HepG2 (cell line): ENCODE measurements around the gene ACD. TPM values are rescaled to one million over a fixed set of nuclear protein-coding genes. Genes with fewer than 3 reads are reported as not detected.
A peak's percentile ranks its signal among the peaks of the same experiment; 100 is the strongest.

Experiments used
- BCL6 ChIP-seq: IDR thresholded peaks from 2 replicates; pipeline ENCODE4 v1.6.1; 2016; ENCODE audit warnings: missing genetic modification reagents, missing compliant biosample characterization
- DNMT1 ChIP-seq: sonication (generic); formaldehyde crosslinking; IDR thresholded peaks from 2 replicates; pipeline ENCODE4 v1.5.1; 2020; ENCODE audit warnings: mild to moderate bottlenecking, missing genetic modification reagents
- KDM5B ChIP-seq: sonication (generic); formaldehyde crosslinking; IDR thresholded peaks from 2 replicates; pipeline ENCODE4 v1.4.0; 2020; ENCODE audit warnings: missing genetic modification reagents, mild to moderate bottlenecking, borderline replicate concordance
- PHF5A ChIP-seq: IDR thresholded peaks from one replicate; pipeline ENCODE4 v1.6.1; 2018; ENCODE audit warnings: low read depth, missing genetic modification reagents; ENCODE audit not compliant: unreplicated experiment
- RBAK ChIP-seq: sonication (generic); formaldehyde crosslinking; IDR thresholded peaks from 2 replicates; pipeline ENCODE4 v1.5.1; 2020; ENCODE audit warnings: mild to moderate bottlenecking, missing genetic modification reagents
- RFX1 ChIP-seq: fragments of 450-650 bp; IDR thresholded peaks from 2 replicates; pipeline ENCODE4 v1.6.1; 2017
- SIX1 ChIP-seq: sonication (generic); formaldehyde crosslinking; IDR thresholded peaks from 2 replicates; pipeline ENCODE4 v1.4.0; 2020; ENCODE audit warnings: missing genetic modification reagents, borderline replicate concordance
- ZFP90 ChIP-seq: sonication (generic); formaldehyde crosslinking; IDR thresholded peaks from 2 replicates; pipeline ENCODE4 v1.8.0; 2022; ENCODE audit warnings: missing genetic modification reagents, mild to moderate bottlenecking, inconsistent platforms, borderline replicate concordance
- ZNF24 ChIP-seq: fragments of 450-650 bp; IDR thresholded peaks from 2 replicates; pipeline ENCODE4 v1.6.1; 2017; ENCODE audit warnings: antibody characterized with exemption, mild to moderate bottlenecking
- ZNF337 ChIP-seq: sonication (generic); formaldehyde crosslinking; IDR thresholded peaks from 2 replicates; pipeline ENCODE4 v1.5.1; 2020; ENCODE audit warnings: missing genetic modification reagents, low read depth, mild to moderate bottlenecking, borderline replicate concordance
- ZNF432 ChIP-seq: sonication (generic); formaldehyde crosslinking; IDR thresholded peaks from 2 replicates; pipeline ENCODE4 v1.5.0; 2020; ENCODE audit warnings: missing genetic modification reagents, mild to moderate bottlenecking, borderline replicate concordance
- ZNF619 ChIP-seq: sonication (generic); formaldehyde crosslinking; IDR thresholded peaks from 2 replicates; pipeline ENCODE4 v1.4.0; 2020; ENCODE audit warnings: mild to moderate bottlenecking, missing genetic modification reagents
- ZZZ3 ChIP-seq: sonication (generic); formaldehyde crosslinking; IDR thresholded peaks from 2 replicates; pipeline ENCODE4 v1.4.0; 2020; ENCODE audit warnings: missing genetic modification reagents, mild to moderate bottlenecking, borderline replicate concordance
- polyA plus RNA-seq, 8 experiments: library from polyadenylated mRNA; depleted of rRNA in 3 of 8; stranded (reverse) in 7 of 8; unstranded in 1 of 8; fragments of >200 nt; fragmentation: Illumina TruSeq in 4 of 8; extraction: Trizol in 4 of 8; gene quantifications; 2 replicates each; pipeline versions ENCODE4 v1.2.1 to v1.2.3, GENCODE V29; 2011 to 2016; ENCODE audit warnings: low read depth in 4 of 8, missing spikeins in 1 of 8, mixed read lengths in 1 of 8; ENCODE audit not compliant: insufficient read depth in 1 of 8
- total RNA-seq, 5 experiments: library from RNA; depleted of rRNA; stranded (reverse); fragments of >200 nt; fragmentation: Illumina TruSeq; extraction: Trizol; gene quantifications; 2 replicates each; pipeline ENCODE4 v1.2.3, GENCODE V29; 2016; ENCODE audit warnings: low read depth in 1 of 5
- TF ChIP-seq, protein P1 (sequence below), 2 experiments: fragments of 450-650 bp in 1 of 2; sonication (generic) in 1 of 2; formaldehyde crosslinking; IDR thresholded peaks; 2 replicates each; pipeline versions ENCODE4 v1.5.0 to v1.8.0; 2020 to 2022; ENCODE audit warnings: mild to moderate bottlenecking in 1 of 2, missing genetic modification reagents in 1 of 2
- TF ChIP-seq, protein P2 (sequence below): IDR thresholded peaks from 2 replicates; pipeline ENCODE4 v1.6.1; 2016
- TF ChIP-seq, protein P3 (sequence below): sonication (generic); formaldehyde crosslinking; IDR thresholded peaks from 2 replicates; pipeline ENCODE4 v1.4.0; 2020; ENCODE audit warnings: missing genetic modification reagents
- TF ChIP-seq, protein P4 (sequence below): IDR thresholded peaks from 2 replicates; pipeline ENCODE4 v1.6.1; 2016; ENCODE audit warnings: low read depth, borderline replicate concordance
- TF ChIP-seq, protein P5 (sequence below): IDR thresholded peaks from 2 replicates; pipeline ENCODE4 v1.6.1; 2012; ENCODE audit warnings: inconsistent platforms
- TF ChIP-seq, protein P6 (sequence below): sonication (generic); formaldehyde crosslinking; IDR thresholded peaks from 2 replicates; pipeline ENCODE4 v1.4.0; 2020; ENCODE audit warnings: missing genetic modification reagents, borderline replicate concordance

The ACD gene
- total and polyA plus RNA-seq, 2 of the 13 experiments (the other 11 are each of a cell fraction or from before 2014, with no cell fraction given) = 32.6 to 38.3 TPM

DNA sequence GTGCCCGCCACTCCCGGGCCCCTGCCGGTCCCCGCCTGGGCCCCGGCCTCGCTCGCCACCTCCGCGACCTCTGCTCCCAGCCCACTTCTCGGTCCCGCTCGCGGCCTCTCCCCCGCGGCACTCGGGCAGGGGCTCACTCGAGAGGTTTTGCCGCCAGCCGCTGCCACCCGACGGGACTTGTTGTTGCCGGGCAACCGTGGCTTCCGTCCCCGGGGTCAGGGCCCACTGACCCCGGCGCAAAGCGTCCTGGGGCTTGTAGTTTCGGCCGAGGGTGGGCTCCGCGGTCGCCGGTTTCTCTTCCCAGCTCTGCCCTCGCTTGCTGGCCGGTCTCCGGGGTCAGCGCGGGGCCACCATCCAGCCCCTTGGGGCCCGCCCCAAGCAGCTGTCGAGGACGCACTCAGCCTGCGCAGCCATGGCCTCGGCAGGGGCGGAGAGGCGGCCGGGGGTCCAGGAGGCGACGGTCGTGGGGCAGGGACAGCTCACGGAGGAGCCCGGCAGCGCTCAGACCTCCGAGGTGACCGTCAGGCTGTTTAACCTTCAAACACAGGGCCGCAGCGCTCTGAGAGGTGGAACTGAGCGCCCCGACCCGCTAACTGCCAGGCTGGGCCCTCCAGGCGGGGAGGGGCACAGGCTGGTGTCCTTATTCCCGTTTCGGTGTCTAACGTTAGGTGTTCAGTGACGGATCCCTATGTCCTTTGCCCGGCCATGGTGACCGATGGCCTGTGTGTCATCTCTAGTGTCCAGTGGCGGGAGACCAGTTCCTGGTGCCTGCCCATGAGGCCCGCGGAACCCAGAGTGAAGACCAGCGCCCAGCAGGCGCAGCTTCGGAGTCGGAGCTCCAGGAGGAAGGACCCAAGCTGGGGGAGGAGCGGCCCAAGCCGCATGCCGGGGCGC is 6.7 kb upstream of the ACD start, which contains the start of the genes C16orf86 and ENKD1 (continued):
- TF ChIP-seq, protein P1, sequence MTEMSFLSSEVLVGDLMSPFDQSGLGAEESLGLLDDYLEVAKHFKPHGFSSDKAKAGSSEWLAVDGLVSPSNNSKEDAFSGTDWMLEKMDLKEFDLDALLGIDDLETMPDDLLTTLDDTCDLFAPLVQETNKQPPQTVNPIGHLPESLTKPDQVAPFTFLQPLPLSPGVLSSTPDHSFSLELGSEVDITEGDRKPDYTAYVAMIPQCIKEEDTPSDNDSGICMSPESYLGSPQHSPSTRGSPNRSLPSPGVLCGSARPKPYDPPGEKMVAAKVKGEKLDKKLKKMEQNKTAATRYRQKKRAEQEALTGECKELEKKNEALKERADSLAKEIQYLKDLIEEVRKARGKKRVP (CRISPR knock-in tag; IDR thresholded peaks at IDR 0.05) = no peak
- TF ChIP-seq BCL6 (CRISPR knock-in tag) (peak; percentile 46), SIX1 (CRISPR knock-in tag) (no peak), RFX1 (peak; percentile 84), DNMT1 (CRISPR knock-in tag) (0 out of 2 replicates have a peak, but pooled peaks have one; percentile 14), ZZZ3 (CRISPR knock-in tag) (no peak), ZNF619 (0 out of 2 replicates have a peak, but pooled peaks have one; percentile 70), PHF5A (CRISPR knock-in tag) (no peak), RBAK (CRISPR knock-in tag) (0 out of 2 replicates have a peak, but pooled peaks have one; percentile 28), ZFP90 (CRISPR knock-in tag) (0 out of 2 replicates have a peak, but pooled peaks have one; percentile 49), ZNF337 (no peak), ZNF432 (CRISPR knock-in tag) (no peak), ZNF24 (no peak), KDM5B (CRISPR knock-in tag) (peak; percentile 23; the same call in 1 of the 2 replicates)
- TF ChIP-seq, protein P2, sequence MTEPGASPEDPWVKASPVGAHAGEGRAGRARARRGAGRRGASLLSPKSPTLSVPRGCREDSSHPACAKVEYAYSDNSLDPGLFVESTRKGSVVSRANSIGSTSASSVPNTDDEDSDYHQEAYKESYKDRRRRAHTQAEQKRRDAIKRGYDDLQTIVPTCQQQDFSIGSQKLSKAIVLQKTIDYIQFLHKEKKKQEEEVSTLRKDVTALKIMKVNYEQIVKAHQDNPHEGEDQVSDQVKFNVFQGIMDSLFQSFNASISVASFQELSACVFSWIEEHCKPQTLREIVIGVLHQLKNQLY (CRISPR knock-in tag) = no peak
- TF ChIP-seq, protein P3, sequence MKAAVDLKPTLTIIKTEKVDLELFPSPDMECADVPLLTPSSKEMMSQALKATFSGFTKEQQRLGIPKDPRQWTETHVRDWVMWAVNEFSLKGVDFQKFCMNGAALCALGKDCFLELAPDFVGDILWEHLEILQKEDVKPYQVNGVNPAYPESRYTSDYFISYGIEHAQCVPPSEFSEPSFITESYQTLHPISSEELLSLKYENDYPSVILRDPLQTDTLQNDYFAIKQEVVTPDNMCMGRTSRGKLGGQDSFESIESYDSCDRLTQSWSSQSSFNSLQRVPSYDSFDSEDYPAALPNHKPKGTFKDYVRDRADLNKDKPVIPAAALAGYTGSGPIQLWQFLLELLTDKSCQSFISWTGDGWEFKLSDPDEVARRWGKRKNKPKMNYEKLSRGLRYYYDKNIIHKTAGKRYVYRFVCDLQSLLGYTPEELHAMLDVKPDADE (CRISPR knock-in tag) = no peak
- TF ChIP-seq, protein P4, sequence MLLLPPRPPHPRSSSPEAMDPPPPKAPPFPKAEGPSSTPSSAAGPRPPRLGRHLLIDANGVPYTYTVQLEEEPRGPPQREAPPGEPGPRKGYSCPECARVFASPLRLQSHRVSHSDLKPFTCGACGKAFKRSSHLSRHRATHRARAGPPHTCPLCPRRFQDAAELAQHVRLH (CRISPR knock-in tag) = no peak
- TF ChIP-seq, protein P5, sequence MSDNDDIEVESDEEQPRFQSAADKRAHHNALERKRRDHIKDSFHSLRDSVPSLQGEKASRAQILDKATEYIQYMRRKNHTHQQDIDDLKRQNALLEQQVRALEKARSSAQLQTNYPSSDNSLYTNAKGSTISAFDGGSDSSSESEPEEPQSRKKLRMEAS = peak; percentile 41
- TF ChIP-seq, protein P6, sequence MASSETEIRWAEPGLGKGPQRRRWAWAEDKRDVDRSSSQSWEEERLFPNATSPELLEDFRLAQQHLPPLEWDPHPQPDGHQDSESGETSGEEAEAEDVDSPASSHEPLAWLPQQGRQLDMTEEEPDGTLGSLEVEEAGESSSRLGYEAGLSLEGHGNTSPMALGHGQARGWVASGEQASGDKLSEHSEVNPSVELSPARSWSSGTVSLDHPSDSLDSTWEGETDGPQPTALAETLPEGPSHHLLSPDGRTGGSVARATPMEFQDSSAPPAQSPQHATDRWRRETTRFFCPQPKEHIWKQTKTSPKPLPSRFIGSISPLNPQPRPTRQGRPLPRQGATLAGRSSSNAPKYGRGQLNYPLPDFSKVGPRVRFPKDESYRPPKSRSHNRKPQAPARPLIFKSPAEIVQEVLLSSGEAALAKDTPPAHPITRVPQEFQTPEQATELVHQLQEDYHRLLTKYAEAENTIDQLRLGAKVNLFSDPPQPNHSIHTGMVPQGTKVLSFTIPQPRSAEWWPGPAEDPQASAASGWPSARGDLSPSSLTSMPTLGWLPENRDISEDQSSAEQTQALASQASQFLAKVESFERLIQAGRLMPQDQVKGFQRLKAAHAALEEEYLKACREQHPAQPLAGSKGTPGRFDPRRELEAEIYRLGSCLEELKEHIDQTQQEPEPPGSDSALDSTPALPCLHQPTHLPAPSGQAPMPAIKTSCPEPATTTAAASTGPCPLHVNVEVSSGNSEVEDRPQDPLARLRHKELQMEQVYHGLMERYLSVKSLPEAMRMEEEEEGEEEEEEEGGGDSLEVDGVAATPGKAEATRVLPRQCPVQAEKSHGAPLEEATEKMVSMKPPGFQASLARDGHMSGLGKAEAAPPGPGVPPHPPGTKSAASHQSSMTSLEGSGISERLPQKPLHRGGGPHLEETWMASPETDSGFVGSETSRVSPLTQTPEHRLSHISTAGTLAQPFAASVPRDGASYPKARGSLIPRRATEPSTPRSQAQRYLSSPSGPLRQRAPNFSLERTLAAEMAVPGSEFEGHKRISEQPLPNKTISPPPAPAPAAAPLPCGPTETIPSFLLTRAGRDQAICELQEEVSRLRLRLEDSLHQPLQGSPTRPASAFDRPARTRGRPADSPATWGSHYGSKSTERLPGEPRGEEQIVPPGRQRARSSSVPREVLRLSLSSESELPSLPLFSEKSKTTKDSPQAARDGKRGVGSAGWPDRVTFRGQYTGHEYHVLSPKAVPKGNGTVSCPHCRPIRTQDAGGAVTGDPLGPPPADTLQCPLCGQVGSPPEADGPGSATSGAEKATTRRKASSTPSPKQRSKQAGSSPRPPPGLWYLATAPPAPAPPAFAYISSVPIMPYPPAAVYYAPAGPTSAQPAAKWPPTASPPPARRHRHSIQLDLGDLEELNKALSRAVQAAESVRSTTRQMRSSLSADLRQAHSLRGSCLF (CRISPR knock-in tag) = no peak
